GM19372 (cell line): ENCODE measurements around the gene VLDLR.

Experiments used
- ATAC-seq: cut with Tn5 transposase; IDR thresholded peaks from one replicate; pipeline ENCODE4 v1.9.1; 2021; ENCODE audit warnings: mild to moderate bottlenecking, low read depth, moderate library complexity; ENCODE audit not compliant: unreplicated experiment

Gene VLDLR

GRCh38 chr9:2662496-2662895 is 40.9 kb downstream of the VLDLR start:
- no peak for ATAC-seq

GRCh38 chr9:2663461-2664173 is 42.0 kb downstream of the VLDLR start:
- ATAC-seq, result no peak

- no peak for ATAC-seq
Measured at GRCh38 chr9:2664174-2665065, 42.8 kb downstream of the VLDLR start.

- no peak for ATAC-seq
Measured at GRCh38 chr9:2666569-2666968, 45.0 kb downstream of the VLDLR start.

GRCh38 chr9:2673161-2673560 is 51.6 kb downstream of the VLDLR start:
- no peak for ATAC-seq

- no peak for ATAC-seq
Measured at GRCh38 chr9:2674141-2674824, 52.7 kb downstream of the VLDLR start.

- ATAC-seq, result no peak
Measured at GRCh38 chr9:2675834-2676233, 54.2 kb downstream of the VLDLR start.

- no peak for ATAC-seq
Measured at GRCh38 chr9:2676466-2676865, 54.9 kb downstream of the VLDLR start.

GRCh38 chr9:2677915-2678889 is 56.6 kb downstream of the VLDLR start:
- ATAC-seq, result no peak

GRCh38 chr9:2679011-2679410 is 57.4 kb downstream of the VLDLR start:
- no peak for ATAC-seq

- ATAC-seq, result no peak
Measured at GRCh38 chr9:2681981-2682380, 60.4 kb downstream of the VLDLR start.

- no peak for ATAC-seq
Measured at GRCh38 chr9:2686911-2687310, 65.3 kb downstream of the VLDLR start.

GRCh38 chr9:2688636-2689035 is 67.0 kb downstream of the VLDLR start:
- ATAC-seq, result no peak

GRCh38 chr9:2691212-2691611 is 69.6 kb downstream of the VLDLR start:
- ATAC-seq, result no peak

- ATAC-seq, result no peak
Measured at GRCh38 chr9:2691626-2692025, 70.0 kb downstream of the VLDLR start.

- ATAC-seq, result no peak
Measured at GRCh38 chr9:2693056-2693455, 71.5 kb downstream of the VLDLR start.

GRCh38 chr9:2697492-2697891 is 75.9 kb downstream of the VLDLR start:
- ATAC-seq, result no peak

GRCh38 chr9:2700398-2700797 is 78.8 kb downstream of the VLDLR start:
- ATAC-seq, result no peak

GRCh38 chr9:2700909-2701550 is 79.4 kb downstream of the VLDLR start:
- no peak for ATAC-seq

GRCh38 chr9:2704504-2704903 is 82.9 kb downstream of the VLDLR start:
- no peak for ATAC-seq
